IMR-90 (cell line): ENCODE results near the gene GRK5. TPM values are rescaled to one million over a fixed set of nuclear protein-coding genes. Genes with fewer than 3 reads are reported as not detected.

Experiments used
- ATAC-seq: fragments of 200-7000 bp; cut with Tn5 transposase; 2 replicates; pipeline ENCODE4 v1.9.1; 2020; ENCODE audit warnings: low read depth, mild to moderate bottlenecking, moderate library complexity
- BruUV-seq: library from RNA; stranded (reverse); fragments of 400-500 nt; replicated peaks from 2 replicates; lab custom pipeline; 2021; lab: Mats Ljungman, UMichigan
- CTCF ChIA-PET: fragments of 300-600 bp; formaldehyde crosslinking; extraction: SDS; loops from one replicate; lab custom pipeline; 2021; ENCODE audit warnings: antibody characterized with exemption; lab: Yijun Ruan, JAX
- POLR2A ChIA-PET: fragments of 300-600 bp; sonication (Branson Sonifier 250); formaldehyde crosslinking; loops from one replicate; lab custom pipeline; 2022; ENCODE audit warnings: antibody characterized with exemption; ENCODE audit not compliant: unreplicated experiment; lab: Charles Lee
- DNase-seq: peaks from one replicate; pipeline ENCODE4 v3.0.0; 2013
- H2AFZ ChIP-seq: replicated peaks from 2 replicates; pipeline ENCODE3; 2013; ENCODE audit warnings: low read length, mild to moderate bottlenecking; ENCODE audit not compliant: poor library complexity
- H2AK5ac ChIP-seq: 2 replicates; pipeline ENCODE4 v1.6.1; 2013; ENCODE audit warnings: low read depth, low read length, inconsistent platforms
- H2AK9ac ChIP-seq: replicated peaks from 2 replicates; pipeline ENCODE3; 2013; ENCODE audit warnings: mild to moderate bottlenecking, low read depth, low read length, moderate library complexity; ENCODE audit not compliant: poor library complexity
- H2BK120ac ChIP-seq: 2 replicates; pipeline ENCODE4 v1.6.1; 2013; ENCODE audit warnings: low read depth, low read length, inconsistent platforms
- H2BK15ac ChIP-seq: 3 replicates; pipeline ENCODE4 v1.6.1; 2013; ENCODE audit warnings: low read depth, low read length, inconsistent platforms
- H2BK20ac ChIP-seq: 2 replicates; pipeline ENCODE4 v1.6.1; 2013; ENCODE audit warnings: low read depth, mild to moderate bottlenecking, inconsistent platforms, low read length, moderate library complexity
- H2BK5ac ChIP-seq: 2 replicates; pipeline ENCODE4 v1.6.1; 2013; ENCODE audit warnings: mild to moderate bottlenecking, low read depth, low read length, inconsistent platforms; ENCODE audit not compliant: poor library complexity, severe bottlenecking
- H3K14ac ChIP-seq: replicated peaks from 2 replicates; pipeline ENCODE4 v1.6.1; 2013; ENCODE audit warnings: low read depth, low read length, inconsistent platforms
- H3K18ac ChIP-seq: 2 replicates; pipeline ENCODE4 v1.6.1; 2013; ENCODE audit warnings: low read depth, low read length, control low read depth
- H3K23ac ChIP-seq: 2 replicates; pipeline ENCODE4 v1.6.1; 2013; ENCODE audit warnings: low read depth, low read length, inconsistent platforms
- H3K27ac ChIP-seq: 2 replicates; pipeline ENCODE4 v1.5.1; 2013; ENCODE audit warnings: mild to moderate bottlenecking, control low read depth, low read length; ENCODE audit not compliant: insufficient read depth
- H3K27me3 ChIP-seq: 2 replicates; pipeline ENCODE4 v1.6.1; 2013; ENCODE audit warnings: low read length; ENCODE audit not compliant: control insufficient read depth, insufficient read depth
- H3K36me3 ChIP-seq: 2 replicates; pipeline ENCODE4 v1.6.1; 2013; ENCODE audit warnings: low read length, mixed read lengths; ENCODE audit not compliant: control insufficient read depth, insufficient read depth
- H3K4ac ChIP-seq: 2 replicates; pipeline ENCODE4 v1.6.1; 2013; ENCODE audit warnings: low read depth, low read length, inconsistent platforms
- H3K4me1 ChIP-seq: 2 replicates; pipeline ENCODE4 v1.6.1; 2013; ENCODE audit warnings: low read length, mixed read lengths; ENCODE audit not compliant: control insufficient read depth, insufficient read depth
- H3K4me2 ChIP-seq: 2 replicates; pipeline ENCODE4 v1.6.1; 2013; ENCODE audit warnings: low read depth, mild to moderate bottlenecking, control low read depth, low read length, moderate library complexity
- H3K4me3 ChIP-seq: 2 replicates; pipeline ENCODE4 v1.5.1; 2013; ENCODE audit warnings: low read depth, mild to moderate bottlenecking, control low read depth, low read length, moderate library complexity; ENCODE audit not compliant: insufficient read depth
- H3K56ac ChIP-seq: 2 replicates; pipeline ENCODE4 v1.6.1; 2013; ENCODE audit warnings: low read length, inconsistent platforms; ENCODE audit not compliant: insufficient read depth; ENCODE audit errors: extremely low read depth
- H3K79me1 ChIP-seq, 2 experiments: 2 replicates each; pipeline ENCODE4 v1.6.1; 2013; ENCODE audit warnings: low read length in 2 of 2, inconsistent platforms in 1 of 2, low read depth in 1 of 2
- H3K9ac ChIP-seq: 2 replicates; pipeline ENCODE4 v1.6.1; 2013; ENCODE audit warnings: low read depth, low read length, control low read depth
- H3K9me1 ChIP-seq: 2 replicates; pipeline ENCODE4 v1.6.1; 2013; ENCODE audit warnings: low read length, inconsistent platforms; ENCODE audit not compliant: insufficient read depth
- H3K9me3 ChIP-seq: 2 replicates; pipeline ENCODE4 v1.6.1; 2013; ENCODE audit warnings: low read length; ENCODE audit not compliant: control insufficient read depth, insufficient read depth
- H4K20me1 ChIP-seq: 2 replicates; pipeline ENCODE4 v1.6.1; 2013; ENCODE audit warnings: low read length, inconsistent platforms; ENCODE audit not compliant: insufficient read depth
- H4K5ac ChIP-seq: 2 replicates; pipeline ENCODE4 v1.6.1; 2013; ENCODE audit warnings: mild to moderate bottlenecking, low read depth, low read length, control low read depth
- H4K8ac ChIP-seq, 2 experiments: 2 replicates each; pipeline ENCODE4 v1.6.1; 2013; ENCODE audit warnings: low read depth in 2 of 2, low read length in 2 of 2, control low read depth in 1 of 2, inconsistent platforms in 1 of 2
- H4K91ac ChIP-seq: 2 replicates; pipeline ENCODE4 v1.6.1; 2013; ENCODE audit warnings: low read depth, low read length, inconsistent platforms; ENCODE audit not compliant: insufficient read depth
- BHLHE40 ChIP-seq: fragments of 150-350 bp; IDR thresholded peaks from 2 replicates; pipeline ENCODE4 v1.6.1; 2016; ENCODE audit warnings: mild to moderate bottlenecking, low read depth, low read length
- CEBPB ChIP-seq: IDR thresholded peaks from 2 replicates; pipeline ENCODE4 v1.6.1; 2012; ENCODE audit warnings: low read depth, low read length, improper control_type of control experiment
- CTCF ChIP-seq: conservative IDR thresholded peaks from 2 replicates; pipeline ENCODE4 v1.5.1; 2012; ENCODE audit warnings: mild to moderate bottlenecking, low read depth, low read length, improper control_type of control experiment
- POLR2A ChIP-seq: IDR thresholded peaks from 2 replicates; pipeline ENCODE4 v1.6.1; 2012; ENCODE audit warnings: mild to moderate bottlenecking, low read depth, low read length
- RFX5 ChIP-seq: IDR thresholded peaks from 2 replicates; pipeline ENCODE4 v1.8.0; 2012; ENCODE audit warnings: low read depth, mild to moderate bottlenecking, low read length, moderate library complexity
- SMC3 ChIP-seq: fragments of 150-350 bp; IDR thresholded peaks from 2 replicates; pipeline ENCODE4 v1.6.1; 2016; ENCODE audit warnings: low read depth, mild to moderate bottlenecking, antibody characterized with exemption, low read length, moderate library complexity
- WGBS, 2 experiments: methylation state at CpG; one replicate each; pipeline versions ENCODE4 v1.1.5 to v1.1.7; 2013; ENCODE audit warnings: missing lambda C conversion rate in 2 of 2; ENCODE audit not compliant: insufficient read length in 1 of 2; ENCODE audit errors: extremely low coverage in 2 of 2; 5-methylcytosine and 5-hydroxymethylcytosine counted together
- dilution Hi-C: fragments of 300-500 bp; cut with HindIII; formaldehyde crosslinking; loops from one replicate; pipeline ENCODE4 v1.14.3; 2018; ENCODE audit warnings: low sequenced_read_pairs; ENCODE audit not compliant: unreplicated experiment
- in situ Hi-C: fragments of 300-500 bp; cut with MboI; formaldehyde crosslinking; loops from 3 replicates; pipeline ENCODE4 v1.14.3; 2019; ENCODE audit warnings: low sequenced_read_pairs, inconsistent platforms, mixed read lengths
- intact Hi-C: fragments of 100-400 bp; cut with micrococcal nuclease; formaldehyde crosslinking; loops from 2 replicates; pipeline ENCODE4 v1.10.0; 2022
- polyA plus RNA-seq, 3 experiments: library from polyadenylated mRNA; depleted of rRNA; stranded (reverse); fragments of >200 nt; gene quantifications; 2 replicates each; pipeline ENCODE4 v1.2.3, GENCODE V29; 2012; ENCODE audit warnings: low replicate concordance in 1 of 3
- total RNA-seq: library from RNA; depleted of rRNA; stranded (reverse); fragments of >200 nt; gene quantifications from 2 replicates; pipeline ENCODE4 v1.2.3, GENCODE V29; 2012

The GRK5 gene
- total and polyA plus RNA-seq, 2 of the 4 experiments (the other 2 are of a cell fraction), result 12.9 to 16.3 TPM

GRCh38 chr10:119418362-119418761, 211.0 kb downstream of the GRK5 start:
- Histone ChIP-seq H2AFZ (no peak overlapping the region), H3K4me2 (no peak overlapping the region), H3K36me3 (peaks cover 31% of the 10 kb centered on the region), H4K5ac (no peak overlapping the region), H3K27me3 (no peaks in the 10 kb centered on the region), H3K14ac (no peak overlapping the region), H4K91ac (no peak overlapping the region), H4K8ac (no peak overlapping the region), H3K9me1 (peaks cover 11% of the 10 kb centered on the region), H3K9me3 (no peaks in the 10 kb centered on the region), H3K4me3 (no peak overlapping the region), H3K56ac (no peak overlapping the region), H3K4ac (no peak overlapping the region), H3K23ac (no peak overlapping the region), H2AK9ac (no peak overlapping the region), H2AK5ac (peak overlapping the region; percentile 18), H3K27ac (no peak overlapping the region), H3K18ac (no peak overlapping the region; the same call in 1 of the 2 replicates), H3K9ac (no peak overlapping the region), H4K20me1 (peaks cover 17% of the 10 kb centered on the region), H2BK20ac (no peak overlapping the region), H2BK120ac (no peak overlapping the region), H2BK5ac (no peak overlapping the region), H3K4me1 (peaks cover 28% of the 10 kb centered on the region), H2BK15ac (no peak overlapping the region), H3K79me1 (peaks cover 14 to 54% of the 10 kb centered on the region in 2 experiments; a peak in 3 of 4 replicates)
- ATAC-seq (no peak), DNase-seq (no peak)
- ChIA-PET CTCF (interaction anchor here (1.3 kb wide), 1 partner anchor 219 kb away, joined by 5 read pairs; no protein-coding TSS in a partner anchor), POLR2A (no interaction called here)
- 100% methylated on average over 1 of the region's 4 CpGs; no CpG with 5 or more reads in 1 of the 2 experiments for WGBS, 2 experiments
- intact Hi-C loops (no loop called here), dilution Hi-C loops (no loop called here), in situ Hi-C loops (loop anchor here (5.0 kb wide), 1 partner anchor 211 kb away; the partner anchor contains the start of gene GRK5)
- no TSS peak for BruUV-seq
- no peak for TF ChIP-seq RFX5
- no peak for TF ChIP-seq POLR2A
- TF ChIP-seq BHLHE40, result no peak
- no peak for TF ChIP-seq CEBPB
- TF ChIP-seq SMC3, result no peak
- no peak for TF ChIP-seq CTCF
